Inferior parietal cortex (tissue), 1 donor: ENCODE results near the gene GABRB1.

Source experiments
- DNase-seq: peaks from one replicate; pipeline ENCODE4 v3.0.0-alpha.2; 2016; ENCODE audit errors: extremely low spot score

The GABRB1 gene

GRCh38 chr4:47386146-47386545 lies 354.8 kb downstream of the GABRB1 start:
- DNase-seq, result no peak

- no peak for DNase-seq
Observed at GRCh38 chr4:47386561-47387235, 355.3 kb downstream of the GABRB1 start.

DNA sequence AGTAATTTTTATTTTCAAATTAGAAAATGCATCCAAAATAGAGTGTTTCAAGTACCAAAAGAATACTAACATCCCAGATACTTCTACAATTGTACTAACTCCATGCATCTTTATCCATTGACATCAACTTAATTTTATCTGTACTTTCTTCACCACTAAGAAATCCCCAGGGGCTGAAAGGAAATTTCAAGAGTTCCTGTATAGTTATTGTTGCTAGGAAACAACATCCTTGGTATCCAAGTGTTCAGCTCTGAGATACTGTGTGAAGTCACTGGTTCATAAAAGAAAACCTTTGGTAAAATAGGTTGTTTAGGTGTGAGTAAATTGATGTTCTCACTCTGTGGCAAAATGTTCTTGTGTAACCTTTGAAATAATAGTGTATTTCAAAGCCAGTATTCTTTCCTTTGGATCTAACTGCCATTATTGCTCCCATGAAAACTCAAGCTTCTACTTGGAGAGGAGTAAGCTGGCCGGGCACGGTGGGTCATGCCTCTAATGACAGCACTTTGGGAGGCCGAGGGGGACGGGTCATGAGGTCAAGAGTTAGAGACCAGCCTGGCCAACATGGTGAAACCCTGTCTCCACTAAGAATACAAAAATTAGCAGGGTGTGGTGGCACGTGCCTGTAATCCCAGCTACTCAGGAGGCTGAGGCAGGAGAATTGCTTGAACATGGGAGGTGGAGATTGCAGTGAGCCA lies 359.2 kb downstream of the GABRB1 start:
- no peak for DNase-seq

- DNase-seq, result no peak
Observed at GRCh38 chr4:47391256-47391655, 359.9 kb downstream of the GABRB1 start.

DNA sequence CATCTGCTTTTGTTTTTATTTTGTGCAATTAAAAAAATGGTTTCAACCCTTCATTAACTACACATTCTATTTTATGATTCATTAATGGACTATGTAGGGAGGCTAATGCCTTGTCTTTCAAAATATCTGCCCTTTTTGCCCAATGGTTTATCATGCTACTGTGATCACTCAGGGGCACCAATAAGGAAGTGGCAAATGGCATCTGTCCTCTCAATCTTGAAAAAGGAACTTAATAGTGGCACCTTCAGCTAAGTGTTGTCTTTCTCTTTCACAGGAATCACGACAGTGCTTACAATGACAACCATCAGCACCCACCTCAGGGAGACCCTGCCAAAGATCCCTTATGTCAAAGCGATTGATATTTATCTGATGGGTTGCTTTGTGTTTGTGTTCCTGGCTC lies 375.0 kb downstream of the GABRB1 start:
- DNase-seq, result no peak

DNA sequence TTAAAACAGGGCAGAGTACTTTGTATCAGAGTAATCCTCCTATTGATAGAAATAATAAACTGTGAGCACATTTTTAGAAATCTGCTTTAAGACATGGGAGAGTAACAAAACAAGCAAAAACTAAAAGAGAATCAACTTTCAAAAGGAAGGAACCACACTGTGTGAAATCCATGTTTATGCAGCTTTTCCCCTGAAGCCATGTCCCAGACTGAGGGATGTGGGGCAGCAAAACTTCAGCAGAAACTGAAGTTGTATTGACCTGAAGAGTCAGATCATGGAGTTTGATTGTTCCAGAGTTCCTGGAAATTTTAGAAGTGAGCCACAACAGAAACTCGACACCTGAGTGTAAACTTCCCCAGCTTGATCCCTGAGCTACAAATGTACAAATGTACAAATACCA lies 378.9 kb downstream of the GABRB1 start:
- no peak for DNase-seq

GRCh38 chr4:47413521-47413920 lies 382.2 kb downstream of the GABRB1 start:
- DNase-seq, result no peak

DNA sequence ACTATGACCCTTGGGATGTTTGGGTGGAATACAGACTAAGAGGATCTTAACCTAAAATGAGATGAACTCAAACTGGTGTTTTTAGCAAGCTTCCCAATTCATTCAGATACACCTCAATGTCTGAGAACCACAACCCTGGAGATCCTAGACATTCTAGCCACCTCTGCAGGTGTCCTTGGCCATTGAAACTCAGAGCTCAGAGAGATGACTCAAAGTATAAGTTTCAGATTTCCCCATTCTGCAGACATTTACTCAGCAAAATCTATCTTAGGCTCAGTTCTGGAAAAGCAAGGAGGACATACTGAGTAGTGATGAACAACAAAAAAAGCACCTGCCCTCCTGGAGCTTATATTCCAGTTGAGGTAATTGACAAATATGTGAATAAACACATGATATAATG lies 384.4 kb downstream of the GABRB1 start:
- no peak for DNase-seq

DNA sequence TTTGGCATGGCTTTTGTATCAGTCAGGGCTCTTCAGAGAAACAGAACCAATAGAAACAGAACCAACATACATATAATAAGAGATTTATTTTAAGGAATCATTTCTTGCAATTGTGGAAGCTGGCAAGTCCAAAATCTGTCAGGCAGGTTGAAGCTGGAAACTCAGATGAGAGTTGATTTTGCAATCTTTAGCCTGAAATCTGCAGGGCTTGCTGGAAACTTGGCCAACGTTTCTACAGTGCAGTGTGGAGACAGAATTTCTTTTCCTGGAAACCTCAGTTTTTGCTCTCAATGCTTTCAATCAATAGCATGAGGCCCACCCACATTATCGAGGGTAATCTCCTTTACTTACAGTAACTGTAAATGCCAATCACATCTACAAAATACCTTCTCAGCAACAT lies 386.8 kb downstream of the GABRB1 start:
- peak; percentile 17 for DNase-seq

- no peak for DNase-seq
Observed at GRCh38 chr4:47419296-47419695, 387.9 kb downstream of the GABRB1 start.

- DNase-seq, result no peak
Observed at GRCh38 chr4:47425628-47426027, 394.3 kb downstream of the GABRB1 start.

DNA sequence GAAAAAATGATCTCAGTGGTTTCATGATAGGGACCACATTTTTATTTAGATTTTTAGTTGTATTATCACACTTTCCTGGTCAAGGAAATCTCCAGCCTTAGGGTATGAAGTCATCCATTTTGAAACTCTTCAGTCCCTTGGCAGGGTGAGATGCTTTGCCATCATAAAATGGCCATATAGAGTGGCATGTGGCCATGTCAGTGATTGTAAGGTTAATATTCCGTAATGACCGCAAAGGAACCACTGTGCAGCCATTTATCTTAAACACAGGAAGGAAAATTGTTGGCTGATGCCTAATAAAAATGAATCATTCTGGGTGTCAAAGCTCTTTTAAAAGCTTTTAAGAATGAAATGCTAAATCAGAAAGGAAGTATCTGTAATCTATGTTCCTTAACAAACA lies 396.6 kb downstream of the GABRB1 start:
- no peak for DNase-seq

GRCh38 chr4:47432749-47433148 lies 401.4 kb downstream of the GABRB1 start:
- DNase-seq, result no peak

- DNase-seq, result no peak
Observed at GRCh38 chr4:47434931-47435330, 403.6 kb downstream of the GABRB1 start.

GRCh38 chr4:47442980-47443379 lies 411.6 kb downstream of the GABRB1 start:
- DNase-seq, result no peak

DNA sequence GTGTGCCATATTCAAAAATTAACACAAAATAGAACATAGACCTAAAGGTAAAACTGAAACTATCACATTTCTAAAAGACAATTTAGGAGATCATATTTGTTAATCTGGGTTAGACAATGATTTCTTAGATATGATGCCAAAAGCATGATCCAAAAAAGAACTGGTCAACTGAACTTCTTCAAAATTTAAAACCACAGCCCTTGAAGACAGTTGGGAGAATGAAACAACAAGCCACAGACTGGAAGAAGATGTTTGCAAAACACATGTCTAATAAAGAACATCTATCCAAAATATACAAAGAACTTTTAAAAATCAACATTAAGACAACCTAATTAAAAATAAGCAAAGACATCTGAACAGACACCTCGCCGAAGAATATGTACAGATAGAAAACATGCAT lies 412.7 kb downstream of the GABRB1 start:
- DNase-seq, result no peak

DNA sequence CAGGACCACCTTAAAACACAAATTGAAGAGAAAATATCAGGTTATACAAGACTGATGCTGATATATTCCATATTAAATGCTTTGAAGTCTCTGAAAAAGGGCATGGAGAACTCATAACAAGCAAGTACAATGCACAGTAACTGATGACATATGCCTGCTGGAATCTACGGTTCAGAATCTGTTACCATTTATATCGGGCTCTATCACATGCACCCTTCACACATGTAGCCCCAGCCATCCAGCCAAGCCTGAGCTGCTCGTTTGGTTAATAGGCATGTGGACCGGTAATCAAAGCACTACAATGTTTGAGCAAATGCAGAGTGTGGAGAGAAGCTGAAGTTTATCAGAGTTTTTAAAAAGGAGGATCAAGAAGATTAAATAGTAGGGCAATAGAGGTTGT lies 420.3 kb downstream of the GABRB1 start:
- DNase-seq, result no peak

DNA sequence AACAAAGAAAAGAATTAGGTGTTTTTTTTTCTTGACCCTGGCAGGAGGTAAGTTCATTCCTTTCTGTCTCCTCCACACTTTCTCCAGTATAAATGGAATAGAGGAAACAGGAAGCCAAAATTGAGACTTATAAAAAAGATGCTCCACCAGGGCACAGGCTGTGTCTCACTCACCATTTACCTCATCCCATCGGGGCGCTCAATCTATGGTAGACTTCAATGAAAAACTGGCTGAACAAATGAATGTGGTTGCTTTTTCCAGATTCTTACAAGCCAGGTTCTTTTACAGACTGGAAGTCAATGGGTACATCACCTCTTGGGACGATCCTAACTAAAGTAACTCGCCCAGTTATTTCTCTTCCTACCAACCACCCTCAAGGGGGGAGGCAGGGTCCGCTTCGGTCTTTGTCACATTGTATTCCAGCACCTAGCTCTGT lies 431.4 kb downstream of the GABRB1 start:
- no peak for DNase-seq

DNA sequence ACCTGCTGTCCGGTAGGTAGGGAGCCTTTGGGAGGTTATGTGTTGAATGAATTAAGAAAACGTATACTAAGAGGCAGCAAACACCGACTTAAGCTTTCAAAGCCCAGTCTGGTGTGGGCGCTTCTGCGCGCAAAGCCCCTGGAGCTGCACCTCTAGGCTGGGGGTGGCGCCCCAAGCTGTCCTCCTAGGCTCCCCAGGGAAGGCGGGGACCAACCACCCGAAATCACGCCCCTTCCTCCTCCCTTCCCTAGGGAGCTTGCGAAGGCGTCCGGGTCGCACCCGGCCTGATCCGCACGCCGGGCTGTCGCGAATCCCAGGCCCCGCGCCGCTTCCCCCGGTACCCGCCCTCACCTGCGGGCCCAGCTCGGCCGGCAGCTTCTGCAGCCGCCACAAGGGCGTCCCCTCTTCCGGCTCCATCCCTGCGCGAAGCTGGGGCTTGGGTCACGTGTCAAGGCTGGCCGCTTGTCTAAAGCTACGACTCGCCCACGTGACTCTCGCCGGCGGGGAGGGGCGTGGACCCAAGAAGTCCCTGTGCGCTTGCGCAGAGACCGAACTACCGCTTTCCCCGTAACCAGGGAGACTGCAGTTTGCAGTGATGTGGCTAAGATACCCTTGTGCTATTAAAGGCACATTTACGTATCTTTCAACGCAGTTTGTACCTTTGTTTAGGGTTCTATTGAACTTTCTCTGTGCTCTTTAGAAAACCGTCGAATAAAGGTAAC lies 432.0 kb downstream of the GABRB1 start, which contains the start of gene COMMD8:
Gene COMMD8, minus strand, starts transcription at position 468 of the 722 bp plus-strand sequence. Its CDS starts 51 bp downstream, at position 417.
- peak; percentile 99 for DNase-seq

DNA sequence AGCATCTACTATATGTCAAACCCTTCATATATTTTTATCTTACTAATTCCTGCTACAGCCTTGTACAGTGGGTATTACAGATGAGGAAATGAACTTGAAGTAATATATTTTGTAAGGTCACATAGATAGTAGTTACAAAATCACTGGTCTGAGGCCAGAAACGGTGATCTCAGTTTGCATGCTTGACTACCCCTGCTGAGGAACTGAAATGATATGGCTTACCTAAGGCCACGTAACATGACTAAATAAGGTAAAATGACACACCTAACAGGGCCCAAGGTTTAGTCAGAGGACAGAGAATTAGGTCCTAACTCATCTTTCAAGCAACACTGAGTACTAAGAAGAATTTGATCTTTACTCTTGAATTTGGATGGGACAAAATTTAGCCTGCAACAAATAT lies 433.6 kb downstream of the GABRB1 start:
- DNase-seq, result no peak

- DNase-seq, result no peak
Observed at GRCh38 chr4:47466056-47466785, 434.9 kb downstream of the GABRB1 start.
